ENCODE measurements around the gene CACNA2D2. TPM values are rescaled to one million over a fixed set of nuclear protein-coding genes. Genes with fewer than 3 reads are reported as not detected.
A peak's percentile ranks its signal among the peaks of the same experiment; 100 is the strongest.

CACNA2D2 gene
- total and polyA plus RNA-seq, 2 of the 13 experiments (the other 11 are each of a cell fraction or from before 2014, with no cell fraction given): not detected

GRCh38 chr3:50358911-50359759 is 144.3 kb downstream of the CACNA2D2 start, which contains the start of gene TMEM115 (continued):
- TF ChIP-seq MTF2 (CRISPR knock-in tag; IDR thresholded peaks at IDR 0.05; ENCODE audit: borderline replicate concordance) (no peak), CBX2 (IDR thresholded peaks at IDR 0.05; ENCODE audit: low read depth, low read length) (no peak), CBX2 (CRISPR knock-in tag; IDR thresholded peaks at IDR 0.05; ENCODE audit: low read depth) (no peak), ZNF598 (CRISPR knock-in tag; IDR thresholded peaks at IDR 0.05; ENCODE audit: borderline replicate concordance) (peak; percentile 70; the same call in 1 of the 2 replicates), ZNF468 (CRISPR knock-in tag; IDR thresholded peaks at IDR 0.05) (peak; percentile 93), RNF219 (CRISPR knock-in tag; IDR thresholded peaks at IDR 0.05) (no peak), ZNF234 (CRISPR knock-in tag; conservative IDR thresholded peaks at IDR 0.05) (peak; percentile 67; the same call in 1 of the 2 replicates), E2F2 (CRISPR knock-in tag; IDR thresholded peaks at IDR 0.05; ENCODE audit: borderline replicate concordance) (no peak; the same call in 1 of the 2 replicates), BRCA1 (CRISPR knock-in tag; IDR thresholded peaks at IDR 0.05) (no peak), ONECUT2 (CRISPR knock-in tag; IDR thresholded peaks at IDR 0.05) (no peak), FOXK1 (CRISPR knock-in tag; IDR thresholded peaks at IDR 0.05; ENCODE audit: borderline replicate concordance, low read depth) (peak; percentile 91; the same call in 1 of the 2 replicates), ZNF232 (CRISPR knock-in tag; IDR thresholded peaks at IDR 0.05; ENCODE audit: borderline replicate concordance) (no peak; the same call in 1 of the 2 replicates), ZNF672 (CRISPR knock-in tag; IDR thresholded peaks at IDR 0.05) (no peak), CHD2 (IDR thresholded peaks at IDR 0.05; ENCODE audit: low read depth, low read length) (peak; percentile 62; the same call in 1 of the 2 replicates), NR2F2 (IDR thresholded peaks at IDR 0.05; ENCODE audit: borderline replicate concordance, low read depth) (no peak; the same call in 1 of the 2 replicates), ZNF552 (CRISPR knock-in tag; IDR thresholded peaks at IDR 0.05; ENCODE audit: borderline replicate concordance) (peak; percentile 87; the same call in 1 of the 2 replicates), ZNF235 (CRISPR knock-in tag; IDR thresholded peaks at IDR 0.05; ENCODE audit: borderline replicate concordance) (no peak; the same call in 1 of the 2 replicates), SALL1 (CRISPR knock-in tag; IDR thresholded peaks at IDR 0.05) (peak; percentile 82), MAFG (CRISPR knock-in tag; IDR thresholded peaks at IDR 0.05) (no peak), EHMT2 (IDR thresholded peaks at IDR 0.05; ENCODE audit: borderline replicate concordance, low read depth, low read length) (no peak), PCBP1 (IDR thresholded peaks at IDR 0.05; ENCODE audit: borderline replicate concordance, low read depth, low read length) (peak; percentile 22; the same call in 1 of the 2 replicates), ZNF431 (CRISPR knock-in tag; IDR thresholded peaks at IDR 0.05; ENCODE audit: borderline replicate concordance, low read depth) (no peak), GRHL1 (CRISPR knock-in tag; conservative IDR thresholded peaks at IDR 0.05) (no peak), ARID2 (CRISPR knock-in tag; IDR thresholded peaks at IDR 0.05; ENCODE audit: borderline replicate concordance) (no peak)

Data from HepG2 (cell line).